NCI-H2107 treated with DMSO at 0.1 percent for 48 hours (cell line): ENCODE data around the gene PTH1R.
A peak's percentile ranks its signal among the peaks of the same experiment; 100 is the strongest.

ENCODE experiments used
- DNase-seq: peaks from one replicate; lab custom pipeline; 2025; ENCODE audit not compliant: unreplicated experiment; lab: John Stamatoyannopoulos, UW

The PTH1R gene

GRCh38 chr3:46877406-46878125, at the start of gene PTH1R:
PTH1R (plus strand) TSS chr3:46877721; CDS start chr3:46883560, 5,839 bp downstream.
- no peak for DNase-seq

- DNase-seq = no peak
Observed at GRCh38 chr3:46829699-46830208, 47.8 kb upstream of the PTH1R start.

- DNase-seq = no peak
Observed at GRCh38 chr3:46830801-46831200, 46.7 kb upstream of the PTH1R start.

GRCh38 chr3:46831316-46831715, 46.2 kb upstream of the PTH1R start:
- DNase-seq = no peak

- no peak for DNase-seq
Observed at GRCh38 chr3:46831841-46832240, 45.7 kb upstream of the PTH1R start.

GRCh38 chr3:46833346-46834300, 43.9 kb upstream of the PTH1R start:
- no peak for DNase-seq

GRCh38 chr3:46835054-46835453, 42.5 kb upstream of the PTH1R start:
- DNase-seq = no peak

GRCh38 chr3:46835491-46835890, 42.0 kb upstream of the PTH1R start:
- no peak for DNase-seq

- no peak for DNase-seq
Observed at GRCh38 chr3:46838301-46838700, 39.2 kb upstream of the PTH1R start.

- no peak for DNase-seq
Observed at GRCh38 chr3:46840491-46840890, 37.0 kb upstream of the PTH1R start.

- DNase-seq = no peak
Observed at GRCh38 chr3:46843508-46843907, 34.0 kb upstream of the PTH1R start.

- DNase-seq = no peak
Observed at GRCh38 chr3:46844397-46844796, 33.1 kb upstream of the PTH1R start.

- DNase-seq = no peak
Observed at GRCh38 chr3:46844881-46845312, 32.6 kb upstream of the PTH1R start.

- DNase-seq = no peak
Observed at GRCh38 chr3:46845397-46845859, 32.1 kb upstream of the PTH1R start.

- DNase-seq = peak; percentile 7
Observed at GRCh38 chr3:46845860-46846623, 31.5 kb upstream of the PTH1R start.

- no peak for DNase-seq
Observed at GRCh38 chr3:46846624-46847542, 30.6 kb upstream of the PTH1R start.

GRCh38 chr3:46847744-46848143, 29.8 kb upstream of the PTH1R start:
- no peak for DNase-seq

GRCh38 chr3:46848271-46849044, 29.1 kb upstream of the PTH1R start:
- DNase-seq = no peak

- DNase-seq = no peak
Observed at GRCh38 chr3:46849045-46849631, 28.4 kb upstream of the PTH1R start.
